ENCODE data around the gene EFCAB8. TPM values are rescaled to one million over a fixed set of nuclear protein-coding genes. Genes with fewer than 3 reads are reported as not detected.
A peak's percentile ranks its signal among the peaks of the same experiment; 100 is the strongest.

The EFCAB8 gene, protein sequence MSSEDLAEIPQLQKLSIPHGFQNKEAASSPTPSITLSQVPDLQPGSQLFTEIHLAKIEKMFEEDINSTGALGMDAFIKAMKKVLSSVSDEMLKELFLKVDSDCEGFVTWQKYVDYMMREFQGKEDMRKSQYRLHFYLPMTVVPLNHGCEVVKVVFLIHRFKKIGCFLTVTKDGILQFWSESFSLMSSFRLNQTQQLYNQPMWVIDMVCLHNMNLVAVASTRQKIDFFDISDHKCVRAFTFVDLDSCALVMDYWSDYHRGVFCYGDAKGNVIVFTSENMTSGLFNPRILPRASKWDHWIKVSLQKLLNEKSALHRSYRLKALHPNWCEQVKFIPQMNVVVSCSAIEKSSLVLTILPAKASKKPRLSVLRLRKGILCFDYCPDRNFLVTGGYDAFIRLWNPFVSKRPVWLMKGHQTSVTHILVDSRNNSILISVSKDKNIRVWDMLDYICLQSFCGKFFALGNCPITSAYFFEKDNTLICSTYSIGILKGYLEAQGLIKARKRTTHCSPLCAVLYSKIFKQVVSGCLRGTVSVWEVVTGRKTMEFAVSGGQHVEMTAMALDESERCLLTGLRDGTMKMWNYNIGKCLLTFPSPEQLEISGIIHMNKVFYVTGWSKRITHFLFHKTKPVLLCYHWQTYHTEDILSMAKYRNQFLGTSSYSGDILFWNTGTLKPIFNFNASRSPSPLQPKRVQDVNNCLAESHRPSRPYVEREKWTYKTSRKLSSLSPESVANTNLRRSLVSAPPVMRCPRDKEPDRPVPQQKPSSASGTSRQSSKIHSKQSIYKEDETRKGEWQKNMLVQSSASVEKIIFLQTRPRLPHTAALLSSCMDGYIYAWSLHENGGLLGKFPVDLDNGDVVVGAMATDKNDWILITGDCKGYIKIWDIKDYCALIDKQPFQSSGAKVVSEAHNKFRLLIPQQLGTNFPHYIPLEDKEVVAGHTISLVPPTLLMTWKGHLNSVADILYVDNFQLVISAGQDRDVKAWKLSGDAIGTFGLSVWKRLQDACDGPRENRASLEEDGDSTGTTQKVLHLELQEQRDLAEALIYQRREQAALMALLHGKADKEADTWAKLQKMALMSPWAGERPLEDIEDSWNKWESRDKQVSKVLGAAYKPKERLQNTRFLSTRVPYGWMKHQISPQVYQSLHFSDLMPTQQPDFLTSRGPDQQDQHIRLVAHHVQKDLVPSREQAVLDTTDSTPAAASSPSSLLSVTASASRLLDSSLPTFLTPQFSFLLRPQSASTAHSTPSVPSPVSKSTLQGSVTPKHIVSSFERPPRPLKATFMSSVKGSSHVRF
- 0.04 and 0.11 TPM in 2 replicates for polyA plus RNA-seq (2013)

DNA sequence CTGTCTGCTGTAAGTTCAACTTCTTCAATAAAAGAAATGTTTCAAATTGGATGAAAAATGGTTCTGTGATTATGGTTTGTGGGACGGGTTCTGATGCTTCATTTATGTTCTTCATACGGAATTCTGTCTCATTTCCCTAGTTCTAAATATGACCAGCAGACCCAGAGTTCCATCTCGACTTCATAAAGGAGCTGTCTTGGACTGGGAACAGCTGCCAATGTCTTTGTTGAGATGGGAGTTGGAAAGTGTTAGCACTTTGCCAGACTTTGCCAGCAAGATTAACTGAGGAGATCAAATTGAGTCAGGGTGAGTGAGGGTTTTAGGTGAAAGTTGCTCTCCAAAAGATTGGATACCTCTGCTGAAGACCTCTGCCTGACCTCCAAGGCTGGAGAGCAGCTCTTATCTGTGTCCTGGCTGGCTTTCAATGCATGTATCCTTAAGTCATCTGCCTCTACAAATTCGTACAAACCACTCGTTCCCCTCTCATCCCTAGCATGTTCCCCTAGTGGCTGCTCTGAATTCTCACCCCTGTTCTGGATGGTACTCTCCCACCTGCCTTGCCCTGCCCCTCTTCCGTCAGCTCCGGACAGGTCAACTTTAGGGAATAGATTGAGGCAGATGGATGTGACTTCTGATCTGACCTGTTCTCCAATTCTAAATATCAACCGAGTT is at the start of gene EFCAB8:
EFCAB8 (plus strand) TSS at position 223 of the 672 bp plus-strand sequence. CDS start 4,870 bp downstream, outside the sequence.
- H3K9ac ChIP-seq (ENCODE audit: low read length): no peak within 1 kb of the TSS
- DNase-seq: peak in 1 of 2 donors; percentile 28
- peaks cover 0 to 12% of the 10 kb centered on the region in 2 experiments for H3K36me3 ChIP-seq (ENCODE audit: control insufficient read depth in 1 of 2, insufficient read depth in 2 of 2, low read length in 2 of 2)
- no peaks in the 10 kb centered on the region for H3K27me3 ChIP-seq (ENCODE audit: insufficient read depth, low read length)
- H3K4ac ChIP-seq (ENCODE audit: low read depth, low read length): no peak within 1 kb of the TSS
- peaks cover 0 to 2% of the 10 kb centered on the region in 2 experiments for H3K4me1 ChIP-seq (ENCODE audit: control insufficient read depth in 1 of 2, insufficient read depth in 2 of 2, low read length in 2 of 2)
- no peak within 1 kb of the TSS for H3K18ac ChIP-seq (ENCODE audit: low read length)
- H2BK5ac ChIP-seq (ENCODE audit: low read depth, low read length, poor library complexity): no peak within 1 kb of the TSS
- H3K14ac ChIP-seq (ENCODE audit: low read length): no peak within 1 kb of the TSS
- H3K27ac ChIP-seq (ENCODE audit: low read depth, low read length): no peak within 1 kb of the TSS
- H2BK120ac ChIP-seq (ENCODE audit: insufficient read depth, low read length, poor library complexity): no peak within 1 kb of the TSS
- H2BK12ac ChIP-seq (ENCODE audit: low read length): no peak within 1 kb of the TSS
- no peak within 1 kb of the TSS for H2AFZ ChIP-seq (ENCODE audit: insufficient read depth, low read length, poor library complexity)
- no peaks in the 10 kb centered on the region for H3K79me2 ChIP-seq (ENCODE audit: control insufficient read depth, insufficient read depth, low read length, poor library complexity)
- no peak within 1 kb of the TSS for H4K91ac ChIP-seq (ENCODE audit: low read depth, low read length)
- H2AK5ac ChIP-seq (ENCODE audit: low read length): no peak within 1 kb of the TSS
- H3K9me3 ChIP-seq (ENCODE audit: insufficient read depth, low read depth, low read length): no peaks in the 10 kb centered on the region
- H3K79me1 ChIP-seq (ENCODE audit: low read length): no peaks in the 10 kb centered on the region
- H4K8ac ChIP-seq (ENCODE audit: low read depth, low read length): no peak within 1 kb of the TSS
- no peak within 1 kb of the TSS for H3K23ac ChIP-seq (ENCODE audit: low read length)
- no peak within 1 kb of the TSS for H3K4me3 ChIP-seq (ENCODE audit: low read depth, low read length)
- H3K4me2 ChIP-seq (ENCODE audit: low read length): no peak within 1 kb of the TSS
- no peak within 1 kb of the TSS for H4K12ac ChIP-seq (ENCODE audit: low read depth, low read length)
- no CpG with 5 or more reads among the region's 8 CpGs for WGBS (ENCODE audit: extremely low coverage, insufficient coverage, insufficient read length)

DNA sequence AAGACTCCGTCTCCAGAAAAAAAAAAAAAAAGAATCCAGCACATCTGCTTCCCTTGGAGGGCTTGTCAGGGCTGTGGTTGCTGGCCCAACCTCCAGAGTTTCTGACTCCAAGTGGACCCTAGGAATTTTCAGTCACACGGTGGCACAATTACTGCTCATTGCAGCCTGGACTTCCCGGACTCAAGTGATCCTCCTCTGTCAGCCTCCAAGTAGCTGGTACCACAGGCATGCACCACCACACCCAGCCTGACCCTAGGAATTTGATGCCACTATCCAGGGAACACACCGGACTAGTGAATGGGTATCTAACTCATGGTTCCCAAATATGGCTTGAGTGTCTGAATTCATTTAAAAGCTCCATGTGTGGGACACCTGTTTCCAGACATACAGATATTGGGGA is 48.8 kb upstream of the EFCAB8 start:
- no peaks in the 10 kb centered on the region for H3K27me3 ChIP-seq (ENCODE audit: insufficient read depth, low read length)
- H2AFZ ChIP-seq (ENCODE audit: insufficient read depth, low read length, poor library complexity): no peak overlapping the region
- H2BK120ac ChIP-seq (ENCODE audit: insufficient read depth, low read length, poor library complexity): no peak overlapping the region
- H4K8ac ChIP-seq (ENCODE audit: low read depth, low read length): no peak overlapping the region
- H2BK12ac ChIP-seq (ENCODE audit: low read length): no peak overlapping the region
- no peaks in the 10 kb centered on the region for H3K79me2 ChIP-seq (ENCODE audit: control insufficient read depth, insufficient read depth, low read length, poor library complexity)
- H3K4ac ChIP-seq (ENCODE audit: low read depth, low read length): no peak overlapping the region
- no peak overlapping the region for H3K18ac ChIP-seq (ENCODE audit: low read length)
- no peak overlapping the region for H3K27ac ChIP-seq (ENCODE audit: low read depth, low read length)
- no peaks in the 10 kb centered on the region for H3K9me3 ChIP-seq (ENCODE audit: insufficient read depth, low read depth, low read length)
- no peak overlapping the region for H3K4me3 ChIP-seq (ENCODE audit: low read depth, low read length)
- no peaks in the 10 kb centered on the region for H3K79me1 ChIP-seq (ENCODE audit: low read length)
- no peak overlapping the region for H3K4me2 ChIP-seq (ENCODE audit: low read length)
- H2AK5ac ChIP-seq (ENCODE audit: low read length): no peak overlapping the region
- no peak overlapping the region for H3K23ac ChIP-seq (ENCODE audit: low read length)
- H4K91ac ChIP-seq (ENCODE audit: low read depth, low read length): no peak overlapping the region
- no peak for DNase-seq
- no peak overlapping the region for H3K14ac ChIP-seq (ENCODE audit: low read length)
- no peak overlapping the region for H4K12ac ChIP-seq (ENCODE audit: low read depth, low read length)
- no peak overlapping the region for H2BK5ac ChIP-seq (ENCODE audit: low read depth, low read length, poor library complexity)
- H3K36me3 ChIP-seq (ENCODE audit: control insufficient read depth in 1 of 2, insufficient read depth in 2 of 2, low read length in 2 of 2): peaks cover 21 to 45% of the 10 kb centered on the region in 2 experiments
- no peaks in the 10 kb centered on the region for H3K4me1 ChIP-seq (ENCODE audit: control insufficient read depth in 1 of 2, insufficient read depth in 2 of 2, low read length in 2 of 2)
- H3K9ac ChIP-seq (ENCODE audit: low read length): no peak overlapping the region
- no CpG with 5 or more reads among the region's 4 CpGs for WGBS (ENCODE audit: extremely low coverage, insufficient coverage, insufficient read length)

DNA sequence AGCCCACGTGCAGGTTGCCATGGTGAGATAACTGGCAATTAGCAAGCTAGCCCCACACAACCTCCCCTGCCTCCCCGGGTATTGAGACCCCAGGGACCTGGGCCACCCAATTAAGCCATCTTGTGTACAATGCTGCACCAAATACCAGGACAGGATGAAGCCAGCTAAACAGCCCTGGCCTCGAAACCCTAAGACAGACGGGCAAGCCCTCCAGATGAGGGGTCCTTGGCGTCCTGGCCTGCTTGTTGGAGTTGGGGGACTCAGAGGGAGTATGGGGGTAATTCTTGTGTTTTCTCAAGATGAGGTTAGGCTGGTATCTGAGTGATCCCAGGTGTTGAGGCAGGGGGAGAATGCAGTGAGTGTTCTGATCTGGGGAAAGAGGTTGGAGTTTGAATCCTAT is 47.8 kb upstream of the EFCAB8 start:
- Histone ChIP-seq H3K4me3 (ENCODE audit: low read depth, low read length) (peak overlapping the region; percentile 15), H2BK12ac (ENCODE audit: low read length) (no peak overlapping the region), H2AK5ac (ENCODE audit: low read length) (no peak overlapping the region), H3K27ac (ENCODE audit: low read depth, low read length) (no peak overlapping the region), H2BK5ac (ENCODE audit: low read depth, low read length, poor library complexity) (no peak overlapping the region), H3K79me2 (ENCODE audit: control insufficient read depth, insufficient read depth, low read length, poor library complexity) (no peaks in the 10 kb centered on the region), H3K9ac (ENCODE audit: low read length) (no peak overlapping the region), H3K4ac (ENCODE audit: low read depth, low read length) (no peak overlapping the region), H3K4me1 (ENCODE audit: control insufficient read depth in 1 of 2, insufficient read depth in 2 of 2, low read length in 2 of 2) (no peaks in the 10 kb centered on the region), H3K23ac (ENCODE audit: low read length) (no peak overlapping the region), H3K18ac (ENCODE audit: low read length) (no peak overlapping the region), H3K14ac (ENCODE audit: low read length) (no peak overlapping the region), H3K36me3 (ENCODE audit: control insufficient read depth in 1 of 2, insufficient read depth in 2 of 2, low read length in 2 of 2) (peaks cover 19 to 39% of the 10 kb centered on the region in 2 experiments), H2BK120ac (ENCODE audit: insufficient read depth, low read length, poor library complexity) (no peak overlapping the region), H3K9me3 (ENCODE audit: insufficient read depth, low read depth, low read length) (no peaks in the 10 kb centered on the region), H3K79me1 (ENCODE audit: low read length) (no peaks in the 10 kb centered on the region), H2AFZ (ENCODE audit: insufficient read depth, low read length, poor library complexity) (no peak overlapping the region), H4K12ac (ENCODE audit: low read depth, low read length) (no peak overlapping the region), H3K27me3 (ENCODE audit: insufficient read depth, low read length) (no peaks in the 10 kb centered on the region), H3K4me2 (ENCODE audit: low read length) (no peak overlapping the region), H4K8ac (ENCODE audit: low read depth, low read length) (no peak overlapping the region), H4K91ac (ENCODE audit: low read depth, low read length) (no peak overlapping the region)
- DNase-seq: no peak
- WGBS (ENCODE audit: extremely low coverage, insufficient coverage, insufficient read length): no CpG with 5 or more reads among the region's 5 CpGs

DNA sequence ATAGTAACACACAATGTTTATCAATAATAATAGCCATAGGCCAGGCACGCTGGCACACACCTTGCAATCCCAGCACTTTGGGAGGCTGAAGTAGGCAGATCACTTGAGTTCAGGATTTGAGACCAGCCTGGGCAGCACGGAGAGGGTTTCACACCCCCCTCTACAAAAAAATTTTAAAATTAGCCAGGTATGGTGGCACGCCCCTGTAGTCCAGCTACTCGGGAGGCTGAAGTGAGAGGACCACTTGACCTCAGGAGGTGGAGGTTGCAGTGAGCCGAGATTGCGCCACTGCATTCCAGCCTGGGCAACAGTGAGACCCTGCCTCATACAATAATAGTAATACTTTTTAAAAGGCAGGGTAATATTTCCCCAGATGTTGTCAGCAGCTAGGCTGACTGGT is 46.8 kb upstream of the EFCAB8 start:
- H3K4ac ChIP-seq (ENCODE audit: low read depth, low read length): no peak overlapping the region
- no peak overlapping the region for H4K91ac ChIP-seq (ENCODE audit: low read depth, low read length)
- no peak overlapping the region for H2AK5ac ChIP-seq (ENCODE audit: low read length)
- no peak overlapping the region for H4K12ac ChIP-seq (ENCODE audit: low read depth, low read length)
- no peaks in the 10 kb centered on the region for H3K27me3 ChIP-seq (ENCODE audit: insufficient read depth, low read length)
- H4K8ac ChIP-seq (ENCODE audit: low read depth, low read length): no peak overlapping the region
- no peaks in the 10 kb centered on the region for H3K4me1 ChIP-seq (ENCODE audit: control insufficient read depth in 1 of 2, insufficient read depth in 2 of 2, low read length in 2 of 2)
- H3K4me3 ChIP-seq (ENCODE audit: low read depth, low read length): no peak overlapping the region
- no peak overlapping the region for H2BK12ac ChIP-seq (ENCODE audit: low read length)
- no peak overlapping the region for H3K14ac ChIP-seq (ENCODE audit: low read length)
- no peak overlapping the region for H3K18ac ChIP-seq (ENCODE audit: low read length)
- H3K9ac ChIP-seq (ENCODE audit: low read length): no peak overlapping the region
- no peaks in the 10 kb centered on the region for H3K79me1 ChIP-seq (ENCODE audit: low read length)
- peaks cover 15 to 33% of the 10 kb centered on the region in 2 experiments for H3K36me3 ChIP-seq (ENCODE audit: control insufficient read depth in 1 of 2, insufficient read depth in 2 of 2, low read length in 2 of 2)
- no CpG with 5 or more reads among the region's 6 CpGs for WGBS (ENCODE audit: extremely low coverage, insufficient coverage, insufficient read length)
- H3K27ac ChIP-seq (ENCODE audit: low read depth, low read length): no peak overlapping the region
- H3K23ac ChIP-seq (ENCODE audit: low read length): no peak overlapping the region
- H2BK5ac ChIP-seq (ENCODE audit: low read depth, low read length, poor library complexity): no peak overlapping the region
- DNase-seq: no peak
- H2AFZ ChIP-seq (ENCODE audit: insufficient read depth, low read length, poor library complexity): no peak overlapping the region
- H3K9me3 ChIP-seq (ENCODE audit: insufficient read depth, low read depth, low read length): no peaks in the 10 kb centered on the region
- H2BK120ac ChIP-seq (ENCODE audit: insufficient read depth, low read length, poor library complexity): no peak overlapping the region
- no peaks in the 10 kb centered on the region for H3K79me2 ChIP-seq (ENCODE audit: control insufficient read depth, insufficient read depth, low read length, poor library complexity)
- H3K4me2 ChIP-seq (ENCODE audit: low read length): no peak overlapping the region
